Bone marrow (tissue), 2 donors: ENCODE data around the gene CHN1.

Source experiments
- DNase-seq, 2 donors: peaks; one replicate each; lab custom pipeline; 2025; lab: John Stamatoyannopoulos, UW

The CHN1 gene

DNA sequence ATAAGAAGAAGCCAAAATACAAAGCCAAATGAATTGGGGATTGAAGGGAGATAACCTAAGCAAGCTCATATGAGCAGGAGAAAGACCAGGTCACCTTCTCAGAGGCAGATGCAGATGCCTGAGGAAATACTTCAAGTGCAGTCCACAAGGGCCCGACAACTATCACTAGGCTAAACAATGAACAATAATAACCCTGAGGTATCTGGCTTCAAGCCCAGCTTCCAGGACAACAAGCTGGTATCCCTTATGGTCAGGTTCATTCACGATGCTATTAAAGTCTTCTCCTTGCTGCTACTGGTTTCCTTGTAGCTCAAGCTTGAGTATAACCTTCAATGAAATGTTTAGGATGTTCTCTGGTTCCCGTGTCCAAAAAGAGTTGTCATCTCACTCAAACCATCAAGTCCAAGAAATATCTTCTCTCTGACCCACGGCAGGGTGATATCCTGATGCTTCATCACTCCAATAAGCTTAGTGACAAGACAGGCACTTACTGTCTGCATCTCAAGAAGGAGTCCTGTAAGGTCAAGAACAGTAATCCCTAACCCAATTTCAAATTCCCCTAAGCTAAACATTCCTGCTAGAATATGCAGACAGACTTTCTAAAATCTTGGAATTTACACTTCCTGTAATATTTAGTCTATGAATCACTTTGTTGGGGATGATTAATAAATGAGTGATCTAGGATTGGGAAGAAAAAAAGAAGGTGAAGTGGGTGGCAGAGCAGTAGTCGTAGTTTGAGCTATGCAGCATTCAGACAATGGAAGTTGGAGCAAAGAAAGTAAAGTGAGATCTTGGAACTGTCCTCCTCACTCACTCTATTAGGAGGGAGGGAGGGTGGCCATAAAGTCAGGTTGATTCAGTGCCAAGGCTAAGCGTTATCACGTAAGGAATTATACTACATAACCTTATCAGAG is 33.1 kb downstream of the CHN1 start:
- no peak for DNase-seq

DNA sequence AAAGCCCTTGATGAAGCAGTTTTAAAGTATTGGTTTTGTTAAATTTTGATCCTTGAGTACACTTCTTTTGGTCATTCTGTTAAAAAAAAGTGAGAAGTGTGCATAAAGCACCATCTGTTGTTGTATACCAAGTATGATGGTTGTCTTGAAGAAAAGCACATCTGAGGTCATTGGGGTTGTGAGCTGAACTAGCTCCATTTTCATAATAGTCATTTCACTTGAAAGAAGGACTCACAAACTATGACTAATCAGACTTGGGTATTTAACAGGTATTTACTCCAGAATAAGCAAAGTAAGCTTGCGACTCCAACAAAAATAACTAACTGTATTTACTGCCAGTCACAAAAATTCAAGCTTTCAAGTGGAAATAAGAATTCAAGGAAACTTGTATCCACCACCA is 35.1 kb downstream of the CHN1 start:
- no peak for DNase-seq

DNA sequence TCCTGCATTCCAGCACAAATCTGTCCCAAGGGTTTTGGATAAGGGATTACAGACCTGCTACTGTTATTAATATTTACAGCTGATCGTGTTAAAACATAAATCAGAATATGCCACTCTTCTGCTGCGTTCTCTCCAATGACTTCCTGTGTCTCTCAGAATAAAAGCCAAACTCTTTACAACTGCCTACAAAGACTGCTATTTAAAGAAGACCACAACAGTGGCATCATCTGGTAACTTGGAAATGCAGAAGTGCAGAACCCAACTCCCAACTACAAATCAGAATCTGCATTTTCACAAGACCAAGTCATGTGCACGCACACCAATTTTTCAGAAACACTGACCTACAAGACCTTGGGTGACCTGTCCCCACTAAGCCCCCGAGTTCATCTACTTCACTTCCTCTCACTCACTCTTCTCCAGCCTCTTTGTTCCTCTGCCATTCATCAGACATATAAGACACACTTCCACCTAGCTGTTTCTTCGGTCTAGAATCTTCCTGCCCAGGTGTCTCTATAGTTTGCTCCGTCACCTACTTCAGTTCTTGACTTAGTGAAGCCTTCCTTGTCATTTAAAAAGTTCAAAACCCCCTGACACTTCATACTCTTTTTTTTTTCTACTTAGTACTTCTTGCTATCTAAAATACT is 36.0 kb downstream of the CHN1 start:
- no peak for DNase-seq

DNA sequence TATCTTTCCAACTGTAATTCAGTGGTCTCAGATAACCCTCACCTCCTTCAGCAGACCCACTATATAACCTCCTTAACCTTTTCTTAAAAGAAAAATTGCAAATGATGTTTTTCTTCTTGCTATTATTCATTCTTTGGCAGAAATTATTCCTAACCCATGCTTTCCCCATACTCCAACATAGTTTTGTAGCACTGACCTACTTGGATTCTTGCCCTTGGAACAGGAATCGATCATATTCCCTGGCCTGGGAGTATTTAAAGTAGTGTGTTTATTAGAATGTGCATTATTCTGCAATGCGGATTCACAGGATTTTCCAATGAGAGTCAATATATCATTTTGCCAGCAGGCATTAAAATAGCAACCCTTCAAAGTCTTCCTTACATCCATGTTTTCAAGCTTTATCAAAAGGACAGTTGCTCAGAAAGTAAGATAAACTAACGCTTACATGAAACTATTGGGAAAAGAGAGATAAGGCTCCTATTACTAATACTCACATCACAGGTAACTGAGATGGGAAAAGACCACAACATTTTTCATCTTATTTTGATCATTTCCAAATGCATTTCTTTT is 37.4 kb downstream of the CHN1 start:
- no peak for DNase-seq

DNA sequence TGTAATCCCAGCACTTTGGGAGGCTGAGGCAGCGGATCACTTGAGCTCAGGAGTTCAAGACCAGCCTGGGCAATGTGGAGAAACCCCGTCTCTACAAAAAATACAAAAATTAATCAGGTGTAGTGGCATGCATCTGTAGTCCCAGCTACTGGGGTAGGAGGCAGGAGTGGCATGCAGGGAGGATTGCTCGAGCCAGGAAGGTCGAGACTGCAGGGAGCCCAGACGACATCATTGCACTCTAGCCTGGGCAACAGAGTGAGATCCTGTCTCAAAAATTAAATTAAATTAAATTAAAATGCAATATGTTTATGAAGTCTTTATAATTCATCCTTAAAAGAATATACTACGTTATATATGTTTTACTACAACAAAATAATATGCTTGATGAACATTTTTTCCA is 38.1 kb downstream of the CHN1 start:
- DNase-seq, result no peak

DNA sequence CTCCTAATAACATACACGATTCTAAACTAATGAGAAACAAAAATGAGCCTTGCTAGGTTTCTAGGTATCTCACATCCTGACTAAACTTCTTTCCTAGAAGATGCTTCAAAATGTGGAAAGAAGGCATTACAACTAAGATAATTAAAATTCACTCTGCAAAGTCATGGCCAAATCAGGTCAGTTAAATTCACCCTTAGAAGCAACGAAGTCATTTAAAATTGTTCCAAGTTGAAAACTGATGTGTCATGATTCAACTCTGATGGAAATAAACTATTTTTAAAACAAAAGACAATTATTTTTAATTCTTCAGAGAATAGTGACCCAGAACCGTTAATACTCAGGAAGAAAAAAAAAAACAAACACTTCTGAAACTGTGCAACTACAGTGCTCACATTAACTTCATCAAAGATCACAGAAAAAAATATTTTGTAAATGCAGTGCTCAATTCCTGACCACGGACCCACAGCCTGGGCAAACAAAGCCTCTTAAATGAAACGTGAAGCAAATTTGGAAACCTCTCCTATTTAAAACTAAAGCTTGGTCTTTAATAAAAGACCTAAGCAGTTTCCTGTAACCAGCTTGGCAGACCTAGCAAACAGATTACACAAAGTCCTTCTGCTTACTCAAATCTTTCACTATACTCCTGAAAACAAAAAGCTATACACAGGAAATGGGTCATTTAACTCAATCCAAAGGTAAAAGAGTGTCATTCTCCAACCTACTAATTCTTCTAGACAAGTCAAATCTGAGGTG is 39.0 kb downstream of the CHN1 start:
- no peak for DNase-seq

DNA sequence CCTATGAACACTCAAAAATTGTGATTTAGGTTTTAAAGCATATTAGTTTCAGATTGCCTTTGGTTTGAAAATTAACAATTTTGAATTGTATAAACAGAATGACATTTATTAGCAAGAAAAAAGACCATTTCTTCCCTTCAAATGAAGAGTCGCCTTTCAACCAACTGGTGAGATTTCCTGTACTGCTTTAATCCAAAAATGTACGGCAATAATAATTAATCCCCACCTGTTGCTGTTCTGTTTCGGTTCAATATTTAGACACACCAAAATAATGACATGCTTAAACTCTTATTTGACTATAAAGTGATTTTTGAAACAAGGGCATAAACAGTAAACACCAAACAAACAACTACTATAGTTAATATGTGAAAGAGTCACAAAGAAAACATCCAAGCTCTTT is 39.6 kb downstream of the CHN1 start:
- DNase-seq, result no peak

DNA sequence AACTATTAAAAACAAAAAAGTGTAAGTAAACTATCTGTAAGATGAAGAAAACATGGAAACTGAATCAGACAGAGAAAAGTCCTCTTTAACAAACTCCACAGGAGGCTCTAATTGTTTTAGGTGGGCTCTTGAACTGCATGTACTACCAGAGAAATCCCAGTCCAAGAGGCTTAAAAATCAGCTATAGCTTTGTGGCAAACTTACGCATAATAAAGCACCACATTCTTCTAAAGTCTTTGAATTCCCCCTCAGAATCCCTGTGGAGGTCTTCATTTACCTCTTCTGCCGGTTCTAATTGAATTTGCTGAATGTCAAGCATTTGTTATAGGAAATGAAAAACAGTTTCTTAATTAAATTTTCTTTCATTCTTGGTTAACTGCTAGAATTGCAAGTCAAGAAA is 40.8 kb downstream of the CHN1 start:
- no peak for DNase-seq

DNA sequence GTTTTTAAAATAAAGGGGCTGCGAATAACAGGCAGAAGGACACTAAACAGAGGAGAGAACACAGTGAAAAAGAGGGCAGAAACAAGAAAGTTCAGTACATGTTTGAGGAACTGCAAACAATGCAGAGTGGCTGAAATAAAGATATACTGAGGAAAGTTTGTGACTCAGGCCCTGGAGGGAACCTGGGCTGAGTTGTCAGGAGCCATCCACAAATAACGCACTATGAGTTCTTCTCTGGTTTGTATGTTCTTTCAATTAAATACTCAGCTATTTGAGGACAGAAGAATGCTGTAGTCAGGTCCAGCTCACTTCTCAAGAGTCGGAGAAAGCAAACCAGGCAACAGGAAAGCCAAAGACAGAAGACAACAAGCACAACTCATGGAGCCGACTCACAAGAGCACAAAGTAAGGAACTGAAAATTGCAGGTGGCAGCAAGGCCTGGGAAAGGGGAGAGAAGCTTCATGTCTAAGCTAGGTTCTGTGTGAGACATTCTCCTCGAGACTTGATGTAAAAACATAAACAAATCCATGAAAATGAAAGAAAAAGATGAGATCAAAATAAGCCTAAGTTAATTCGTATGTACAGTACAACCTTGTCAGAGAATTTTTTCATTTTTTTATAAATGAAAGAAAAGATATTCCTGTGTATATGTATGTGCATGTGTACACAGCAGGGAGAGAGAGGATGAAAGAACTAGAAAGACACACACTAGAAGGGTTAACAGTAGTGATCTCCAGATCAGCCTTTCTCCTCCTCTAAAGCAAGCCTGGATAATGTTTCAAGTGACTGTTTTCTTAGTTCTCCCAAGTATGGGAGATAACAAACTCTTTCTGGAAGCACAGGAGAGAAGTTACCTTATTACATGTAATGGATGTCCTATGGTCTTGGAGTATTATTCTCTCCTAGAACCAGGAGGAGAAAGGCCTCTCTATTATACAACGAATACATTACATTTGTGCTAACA is 41.5 kb downstream of the CHN1 start:
- no peak for DNase-seq

DNA sequence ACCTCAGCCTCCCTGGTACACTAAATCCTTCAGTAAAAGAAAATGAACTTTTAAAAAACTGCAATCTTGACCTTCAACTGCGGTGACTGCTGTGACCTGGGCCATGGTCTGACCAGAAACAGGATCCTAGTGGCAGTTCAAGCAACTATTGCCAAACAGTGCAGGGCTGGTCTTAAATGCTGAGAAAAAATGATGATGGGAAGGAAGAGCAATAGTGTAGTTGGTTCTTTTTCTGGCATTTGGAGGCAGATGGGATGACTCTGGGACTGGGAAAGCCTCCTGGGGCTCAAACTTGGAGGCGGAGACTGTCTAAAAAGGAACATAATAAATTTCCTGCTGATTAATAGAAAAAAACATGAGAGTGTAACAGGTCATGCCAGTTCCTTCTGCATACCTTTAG is 45.4 kb downstream of the CHN1 start:
- DNase-seq, result no peak

DNA sequence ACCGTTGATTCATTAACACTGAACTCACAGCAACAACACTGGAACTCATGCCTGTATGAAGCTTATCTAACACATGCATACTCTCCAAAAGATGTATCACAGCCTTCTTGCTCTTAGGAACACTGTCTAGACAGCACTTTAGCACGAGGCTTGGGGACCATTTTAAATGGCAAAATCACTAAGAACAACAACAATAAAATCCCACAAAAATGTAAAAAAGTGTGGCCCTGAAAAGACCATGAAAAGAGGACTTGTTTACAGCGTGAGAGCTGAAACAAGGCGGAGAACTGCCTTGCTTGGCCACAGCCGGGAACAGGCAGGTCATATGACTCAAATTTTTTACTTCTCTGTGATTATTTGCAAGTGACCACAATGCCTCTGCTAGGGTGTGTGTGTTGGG is 48.1 kb downstream of the CHN1 start:
- no peak for DNase-seq

DNA sequence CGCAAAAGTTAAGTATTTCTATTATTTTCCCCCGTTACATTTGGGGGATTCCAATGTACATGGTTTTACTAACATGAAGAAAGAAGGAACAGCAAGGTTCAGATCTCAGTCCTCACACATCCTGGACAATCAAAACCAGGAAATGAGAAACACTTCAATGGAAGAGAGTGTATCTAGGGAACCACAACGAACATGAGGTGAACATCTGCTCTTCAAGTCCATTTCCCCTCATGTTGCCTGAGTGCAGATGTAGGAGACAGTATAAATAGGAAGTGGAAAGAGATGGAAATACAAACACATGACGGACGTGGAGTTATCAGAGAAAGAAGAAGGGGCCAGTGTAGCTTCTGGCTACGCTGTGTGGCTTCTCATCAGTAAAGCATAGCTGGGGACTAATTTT is 52.6 kb downstream of the CHN1 start:
- DNase-seq, result no peak

DNA sequence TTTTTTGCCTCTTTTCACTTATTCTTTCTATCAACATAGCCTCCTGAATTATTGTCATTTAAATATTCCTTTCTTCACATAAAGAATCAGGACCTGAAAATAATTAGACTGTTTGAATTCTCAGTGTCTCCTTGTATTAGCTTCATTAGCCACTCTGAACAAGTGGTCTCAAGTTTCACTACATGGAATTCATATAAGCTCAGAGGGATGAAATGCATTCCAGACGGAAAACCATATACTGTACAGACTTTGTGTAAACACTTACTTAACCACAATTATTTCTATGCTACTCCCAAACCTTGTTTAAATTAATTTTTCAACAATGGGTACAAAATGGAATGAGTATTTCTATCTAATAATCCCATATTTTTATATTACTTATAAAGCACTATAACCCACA is 53.4 kb downstream of the CHN1 start:
- DNase-seq, result no peak

DNA sequence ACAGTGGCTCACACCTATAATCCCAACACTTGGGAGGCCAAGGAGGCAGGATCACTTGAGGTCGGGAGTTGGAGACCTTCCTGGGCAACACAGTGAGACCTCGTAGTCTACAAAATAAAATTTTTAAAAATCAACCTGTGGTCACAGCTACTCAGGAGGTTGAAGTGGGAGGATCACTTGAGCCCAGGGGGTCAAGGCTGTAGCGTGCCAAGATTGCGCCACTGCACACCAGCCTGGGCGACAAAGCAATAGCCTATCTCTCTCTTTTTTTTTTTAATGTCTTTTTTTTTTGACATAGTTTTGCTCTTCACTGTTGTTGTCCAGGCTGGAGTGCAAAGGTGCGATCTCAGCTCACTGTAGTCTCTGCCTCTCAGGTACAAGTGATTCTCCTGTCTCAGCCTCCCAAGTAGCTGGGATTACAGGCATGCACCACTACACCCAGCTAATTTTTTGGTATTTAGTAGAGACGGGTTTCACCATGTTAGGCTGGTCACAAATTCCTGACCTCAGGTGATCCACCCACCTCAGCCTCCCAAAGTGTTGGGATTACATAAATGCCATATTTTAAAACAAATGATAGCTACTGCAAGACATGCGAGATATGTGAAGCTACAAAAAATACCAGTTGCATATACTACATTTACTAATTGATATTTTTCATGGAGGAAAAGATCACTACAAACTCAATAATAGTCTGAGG is 55.0 kb downstream of the CHN1 start:
- DNase-seq, result no peak

DNA sequence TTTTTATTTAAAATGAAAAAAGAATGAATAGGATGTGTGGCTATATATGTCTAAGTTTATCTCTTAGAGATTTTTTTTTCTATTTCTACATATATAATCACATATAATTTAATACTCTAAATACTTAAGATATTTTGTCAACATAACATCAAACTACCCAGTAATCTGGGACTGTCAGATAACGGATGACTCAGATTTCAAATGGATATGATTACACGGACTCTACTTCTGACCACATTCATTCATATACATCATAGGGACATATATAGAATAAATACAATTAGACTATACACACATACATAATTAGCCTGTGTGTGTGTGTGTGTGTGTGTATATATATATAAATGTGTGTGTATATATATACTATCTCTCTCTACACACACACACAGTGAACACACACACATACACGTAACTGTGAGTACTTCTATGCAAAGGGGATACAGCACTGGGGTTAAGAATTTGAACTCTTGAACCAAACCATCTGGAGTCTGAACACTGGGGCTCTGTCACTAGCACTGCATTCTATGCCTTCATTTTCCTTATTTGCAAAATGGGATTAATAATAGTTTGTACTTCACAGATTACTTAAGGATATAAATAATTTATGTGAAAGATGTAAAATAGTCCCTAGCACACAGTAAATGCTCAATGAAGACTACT is 59.5 kb downstream of the CHN1 start:
- no peak for DNase-seq

DNA sequence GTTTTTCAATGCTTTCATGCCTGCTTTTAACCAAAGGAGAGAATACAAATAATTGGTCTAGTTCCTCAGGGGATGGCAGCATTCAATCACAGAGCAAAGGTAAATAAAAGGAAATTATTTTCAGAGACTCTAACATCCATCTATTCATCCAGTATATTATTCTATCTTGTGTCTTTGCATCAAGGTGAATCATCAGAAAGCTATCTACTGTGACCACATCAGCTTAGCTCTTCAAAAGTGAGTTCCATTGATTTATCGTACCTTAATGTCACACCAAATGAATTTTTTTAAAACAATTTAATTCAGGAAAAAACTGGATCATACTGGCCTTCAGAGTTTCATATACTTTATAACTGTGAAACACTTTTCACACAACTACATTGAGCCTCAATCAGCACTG is 66.1 kb downstream of the CHN1 start:
- no peak for DNase-seq

DNA sequence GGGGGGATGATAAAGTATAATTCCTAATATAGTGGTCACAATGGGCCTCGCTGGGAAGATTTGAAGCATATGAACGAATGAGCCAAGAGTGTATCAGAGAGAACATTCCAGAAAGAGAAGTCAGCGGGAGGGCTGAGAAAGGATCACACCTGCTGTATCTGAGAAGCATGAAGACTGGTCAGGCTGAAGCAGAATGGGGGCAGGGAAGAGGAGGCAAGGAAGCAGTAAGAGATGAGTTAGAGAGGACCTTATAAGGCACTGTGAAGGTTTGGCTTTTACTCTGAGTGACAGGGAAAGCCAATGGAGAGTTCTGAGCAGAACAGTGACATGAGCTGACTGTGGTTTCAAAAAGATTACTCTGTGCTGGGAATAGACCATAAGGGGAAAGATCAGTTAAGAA is 73.5 kb downstream of the CHN1 start:
- DNase-seq, result no peak

DNA sequence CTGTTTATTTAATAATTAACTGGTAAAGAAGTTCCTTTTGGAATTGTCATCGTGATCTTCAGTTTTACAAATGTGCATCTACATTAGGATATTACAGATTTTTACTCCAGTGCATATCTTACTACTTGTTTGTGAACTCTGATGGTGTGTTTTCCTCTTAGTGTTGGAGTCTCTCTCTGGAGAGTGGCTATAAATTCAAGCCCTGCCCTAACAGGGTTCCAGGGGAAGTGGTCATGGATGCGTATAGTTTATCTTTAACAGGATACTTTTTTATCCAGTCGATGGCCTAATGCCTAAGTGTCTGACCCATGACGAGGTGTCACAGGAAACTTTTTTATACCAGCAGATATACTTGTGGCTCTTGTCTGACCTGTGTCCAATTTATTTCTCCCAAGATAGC is 75.4 kb downstream of the CHN1 start:
- DNase-seq, result no peak

DNA sequence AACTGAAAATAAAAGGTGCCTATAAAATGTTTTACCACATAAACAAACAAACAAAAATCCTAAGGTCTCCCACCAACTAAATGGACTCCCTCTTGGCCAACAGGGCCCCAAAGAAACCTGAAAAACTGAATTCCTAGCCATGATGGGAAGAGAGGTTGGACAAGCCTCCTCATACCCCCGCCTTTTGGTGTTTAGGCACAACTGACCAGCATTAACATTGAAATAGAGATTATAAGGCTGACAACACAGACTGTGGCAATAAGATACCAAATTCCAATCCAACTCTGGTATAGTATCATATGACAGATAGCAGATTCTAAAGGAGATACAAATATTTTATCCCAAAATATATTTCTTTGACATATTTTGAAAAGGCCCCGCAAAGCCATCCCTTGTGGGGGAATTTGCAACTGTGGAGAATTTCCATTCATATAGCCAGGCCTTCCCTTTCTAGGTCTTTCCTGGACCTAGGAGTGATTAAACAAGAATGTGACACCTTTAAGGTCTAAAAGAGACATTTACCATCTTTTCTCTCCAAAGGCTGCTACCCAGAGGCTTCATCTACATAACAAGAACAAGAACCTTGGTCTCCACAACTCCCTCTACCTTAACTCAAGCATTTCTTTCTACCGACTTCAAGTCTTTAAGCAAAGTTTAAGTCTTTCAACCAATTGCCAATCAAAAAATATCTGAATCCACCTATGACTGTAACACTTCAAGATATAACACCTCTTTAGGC is 80.0 kb downstream of the CHN1 start:
- DNase-seq, result no peak
